ENCODE results near the gene SESN1. TPM values are rescaled to one million over a fixed set of nuclear protein-coding genes. Genes with fewer than 3 reads are reported as not detected.

The SESN1 gene
- total RNA-seq, 4 donors from 2014 or later: 79.8 to 112 (median 90.8) TPM

GRCh38 chr6:108998485-108998884 is 96.2 kb downstream of the SESN1 start:
- H3K36me3 ChIP-seq: peaks cover 0 to 64% (median 0%) of the 10 kb centered on the region in 3 donors

DNA sequence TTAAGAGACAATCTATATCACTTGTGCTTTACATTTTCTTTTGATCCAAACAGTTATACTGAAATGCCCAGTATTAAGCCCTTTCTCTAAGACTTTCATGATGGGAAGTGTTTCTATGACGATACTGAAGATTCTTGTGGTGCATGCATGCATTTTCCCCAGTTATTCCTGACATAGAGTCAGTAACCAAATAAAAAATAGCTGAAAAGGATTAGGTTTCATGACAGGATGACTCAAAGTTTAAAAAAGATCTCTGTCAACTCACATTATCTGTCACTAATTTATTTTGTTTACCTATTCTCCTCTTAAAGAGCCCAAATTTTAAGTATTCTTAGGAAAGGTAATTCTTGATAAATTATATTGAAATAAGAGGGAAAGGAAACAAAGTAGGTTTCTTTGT is 98.4 kb downstream of the SESN1 start:
- no peak for DNase-seq (ENCODE audit: low spot score in 2 of 2)
- H3K27me3 ChIP-seq: no peaks in the 10 kb centered on the region
- peaks cover 0 to 20% (median 5%) of the 10 kb centered on the region in 4 donors for H3K4me1 ChIP-seq
- H3K27ac ChIP-seq: no peak overlapping the region
- H3K4me3 ChIP-seq: no peak overlapping the region
- 93 to 95% methylated on average over 1 of the region's 1 CpG for WGBS, 2 donors
- TF ChIP-seq POLR2A (IDR thresholded peaks at IDR 0.05) (no peak), EP300 (IDR thresholded peaks at IDR 0.05) (no peak)
- TF ChIP-seq, protein P1, sequence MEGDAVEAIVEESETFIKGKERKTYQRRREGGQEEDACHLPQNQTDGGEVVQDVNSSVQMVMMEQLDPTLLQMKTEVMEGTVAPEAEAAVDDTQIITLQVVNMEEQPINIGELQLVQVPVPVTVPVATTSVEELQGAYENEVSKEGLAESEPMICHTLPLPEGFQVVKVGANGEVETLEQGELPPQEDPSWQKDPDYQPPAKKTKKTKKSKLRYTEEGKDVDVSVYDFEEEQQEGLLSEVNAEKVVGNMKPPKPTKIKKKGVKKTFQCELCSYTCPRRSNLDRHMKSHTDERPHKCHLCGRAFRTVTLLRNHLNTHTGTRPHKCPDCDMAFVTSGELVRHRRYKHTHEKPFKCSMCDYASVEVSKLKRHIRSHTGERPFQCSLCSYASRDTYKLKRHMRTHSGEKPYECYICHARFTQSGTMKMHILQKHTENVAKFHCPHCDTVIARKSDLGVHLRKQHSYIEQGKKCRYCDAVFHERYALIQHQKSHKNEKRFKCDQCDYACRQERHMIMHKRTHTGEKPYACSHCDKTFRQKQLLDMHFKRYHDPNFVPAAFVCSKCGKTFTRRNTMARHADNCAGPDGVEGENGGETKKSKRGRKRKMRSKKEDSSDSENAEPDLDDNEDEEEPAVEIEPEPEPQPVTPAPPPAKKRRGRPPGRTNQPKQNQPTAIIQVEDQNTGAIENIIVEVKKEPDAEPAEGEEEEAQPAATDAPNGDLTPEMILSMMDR (IDR thresholded peaks at IDR 0.05): no peak
- no peaks in the 10 kb centered on the region for H3K9me3 ChIP-seq
- H3K36me3 ChIP-seq: peaks cover 0 to 87% (median 4%) of the 10 kb centered on the region in 3 donors

More at GRCh38 chr6:108998485-108998884, 96.2 kb downstream of the SESN1 start:
- 67 to 77% methylated on average over 3 of the region's 3 CpGs for WGBS, 2 donors
- H3K4me1 ChIP-seq: peaks cover 0 to 43% (median 17%) of the 10 kb centered on the region in 4 donors
- H3K4me3 ChIP-seq: no peak overlapping the region
- no peaks in the 10 kb centered on the region for H3K9me3 ChIP-seq
- H3K27ac ChIP-seq: peak overlapping the region in 1 of 4 donors; percentile 98
- H3K27me3 ChIP-seq: no peaks in the 10 kb centered on the region
- TF ChIP-seq POLR2A (IDR thresholded peaks at IDR 0.05): no peak
- TF ChIP-seq, protein P1 (IDR thresholded peaks at IDR 0.05): no peak
- TF ChIP-seq EP300 (IDR thresholded peaks at IDR 0.05): no peak
- no peak for DNase-seq (ENCODE audit: low spot score in 2 of 2)

DNA sequence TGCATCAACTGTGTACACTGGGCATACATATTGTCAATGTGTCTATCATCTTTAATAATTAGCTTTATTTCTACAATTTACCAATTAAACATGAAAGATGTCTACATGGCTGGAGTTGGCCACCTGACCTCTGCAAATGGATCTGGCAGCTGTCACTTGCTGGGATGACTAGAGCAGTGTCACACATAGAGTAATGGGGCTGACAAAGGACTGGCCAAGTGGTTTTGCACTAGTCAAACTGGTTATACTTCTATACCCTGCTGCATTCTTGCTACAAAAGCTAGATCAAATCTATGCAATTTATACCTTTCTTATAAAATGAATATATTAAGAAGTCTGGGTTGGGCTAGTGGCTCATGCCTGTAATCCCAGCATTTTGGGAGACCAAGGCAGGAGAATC is 99.3 kb downstream of the SESN1 start:
- Histone ChIP-seq H3K36me3 (peaks cover 0 to 95% (median 4%) of the 10 kb centered on the region in 3 donors), H3K4me1 (peaks cover 0 to 11% (median 3%) of the 10 kb centered on the region in 4 donors), H3K9me3 (no peaks in the 10 kb centered on the region), H3K4me3 (no peak overlapping the region), H3K27ac (no peak overlapping the region), H3K27me3 (no peaks in the 10 kb centered on the region)
- DNase-seq (ENCODE audit: low spot score in 2 of 2): no peak
- TF ChIP-seq EP300 (IDR thresholded peaks at IDR 0.05): no peak
- TF ChIP-seq POLR2A (IDR thresholded peaks at IDR 0.05): no peak
- TF ChIP-seq, protein P1 (IDR thresholded peaks at IDR 0.05): no peak

GRCh38 chr6:108993876-108994275 is 100.8 kb downstream of the SESN1 start:
- no peak overlapping the region for H3K27ac ChIP-seq
- no peak for TF ChIP-seq EP300 (IDR thresholded peaks at IDR 0.05)
- TF ChIP-seq, protein P1 (IDR thresholded peaks at IDR 0.05): no peak
- no peaks in the 10 kb centered on the region for H3K27me3 ChIP-seq
- peaks cover 0 to 97% (median 9%) of the 10 kb centered on the region in 3 donors for H3K36me3 ChIP-seq
- 76 to 83% methylated on average over 3 of the region's 3 CpGs for WGBS, 2 donors
- no peak for DNase-seq (ENCODE audit: low spot score in 2 of 2)
- no peaks in the 10 kb centered on the region for H3K9me3 ChIP-seq
- H3K4me3 ChIP-seq: no peak overlapping the region
- no peaks in the 10 kb centered on the region for H3K4me1 ChIP-seq

- no peaks in the 10 kb centered on the region for H3K27me3 ChIP-seq
- H3K4me1 ChIP-seq: no peaks in the 10 kb centered on the region
- no peaks in the 10 kb centered on the region for H3K9me3 ChIP-seq
- H3K4me3 ChIP-seq: no peak overlapping the region
- TF ChIP-seq POLR2A (IDR thresholded peaks at IDR 0.05) (no peak), EP300 (IDR thresholded peaks at IDR 0.05) (no peak)
- TF ChIP-seq, protein P1 (IDR thresholded peaks at IDR 0.05): no peak
- 93 to 94% methylated on average over 3 of the region's 3 CpGs for WGBS, 2 donors
- H3K36me3 ChIP-seq: peaks cover 0 to 99% (median 27%) of the 10 kb centered on the region in 3 donors
- DNase-seq (ENCODE audit: low spot score in 2 of 2): no peak
- H3K27ac ChIP-seq: no peak overlapping the region
These were observed 104.9 kb downstream of the SESN1 start for GRCh38 chr6:108989700-108990099.

All from tibial nerve (tissue), 4 donors.